HEK293 (cell line): ENCODE measurements around the gene MPV17L2.

Experiments
- CTCF ChIP-seq: fragments of 450-650 bp; formaldehyde crosslinking; IDR thresholded peaks from 2 replicates; pipeline ENCODE4 v1.5.1; 2016; ENCODE audit warnings: missing biosample characterization, missing genetic modification characterization
- FEZF1 ChIP-seq: fragments of 450-650 bp; formaldehyde crosslinking; IDR thresholded peaks from 2 replicates; pipeline ENCODE4 v1.5.1; 2016; ENCODE audit warnings: missing biosample characterization, missing genetic modification characterization
- KLF17 ChIP-seq: fragments of 450-650 bp; formaldehyde crosslinking; IDR thresholded peaks from 2 replicates; pipeline ENCODE4 v1.5.1; 2016; ENCODE audit warnings: missing biosample characterization, missing genetic modification characterization
- MYNN ChIP-seq: fragments of 450-650 bp; formaldehyde crosslinking; IDR thresholded peaks from 2 replicates; pipeline ENCODE4 v1.5.1; 2016; ENCODE audit warnings: missing biosample characterization, missing genetic modification characterization, borderline replicate concordance
- PRDM4 ChIP-seq: fragments of 450-650 bp; formaldehyde crosslinking; IDR thresholded peaks from 2 replicates; pipeline ENCODE4 v1.5.1; 2017; ENCODE audit warnings: missing biosample characterization, missing genetic modification characterization
- SCRT1 ChIP-seq: fragments of 450-650 bp; formaldehyde crosslinking; IDR thresholded peaks from 2 replicates; pipeline ENCODE4 v1.5.1; 2016; ENCODE audit warnings: missing biosample characterization, missing genetic modification characterization, borderline replicate concordance
- SP7 ChIP-seq: fragments of 450-650 bp; formaldehyde crosslinking; IDR thresholded peaks from 2 replicates; pipeline ENCODE4 v1.5.1; 2016; ENCODE audit warnings: missing biosample characterization, missing genetic modification characterization
- TSHZ1 ChIP-seq: fragments of 450-650 bp; formaldehyde crosslinking; IDR thresholded peaks from 2 replicates; pipeline ENCODE4 v1.5.1; 2016; ENCODE audit warnings: missing biosample characterization, missing genetic modification characterization, borderline replicate concordance
- ZBTB21 ChIP-seq: fragments of 450-650 bp; formaldehyde crosslinking; IDR thresholded peaks from 2 replicates; pipeline ENCODE4 v1.5.1; 2017; ENCODE audit warnings: missing biosample characterization, missing genetic modification characterization
- ZIC2 ChIP-seq: fragments of 450-650 bp; formaldehyde crosslinking; IDR thresholded peaks from 2 replicates; pipeline ENCODE4 v1.5.1; 2016; ENCODE audit warnings: missing biosample characterization, missing genetic modification characterization
- ZNF133 ChIP-seq: fragments of 450-650 bp; formaldehyde crosslinking; IDR thresholded peaks from 2 replicates; pipeline ENCODE4 v1.5.1; 2016; ENCODE audit warnings: missing biosample characterization, missing genetic modification characterization
- ZNF18 ChIP-seq: fragments of 450-650 bp; formaldehyde crosslinking; IDR thresholded peaks from 2 replicates; pipeline ENCODE4 v1.5.1; 2016; ENCODE audit warnings: missing biosample characterization, missing genetic modification characterization
- ZNF202 ChIP-seq: fragments of 450-650 bp; formaldehyde crosslinking; IDR thresholded peaks from 2 replicates; pipeline ENCODE4 v1.5.1; 2016; ENCODE audit warnings: missing biosample characterization, missing genetic modification characterization, borderline replicate concordance
- ZNF274 ChIP-seq, 2 experiments: fragments of 200-500 bp in 1 of 2; fragments of 450-650 bp in 1 of 2; sonication (Bioruptor generic) in 1 of 2; formaldehyde crosslinking in 1 of 2; IDR thresholded peaks; 2 replicates each; pipeline versions ENCODE4 v1.5.1 to v1.6.1; 2014 to 2016; ENCODE audit warnings: borderline replicate concordance in 1 of 2, inconsistent platforms in 1 of 2, low read length in 1 of 2, missing biosample characterization in 1 of 2, missing genetic modification characterization in 1 of 2
- ZNF292 ChIP-seq: fragments of 450-650 bp; formaldehyde crosslinking; IDR thresholded peaks from 2 replicates; pipeline ENCODE4 v1.5.1; 2016; ENCODE audit warnings: low read depth, missing biosample characterization, missing genetic modification characterization, borderline replicate concordance
- ZNF311 ChIP-seq: fragments of 450-650 bp; formaldehyde crosslinking; IDR thresholded peaks from 2 replicates; pipeline ENCODE4 v1.5.1; 2017; ENCODE audit warnings: missing biosample characterization, missing genetic modification characterization, borderline replicate concordance
- ZNF335 ChIP-seq: fragments of 450-650 bp; formaldehyde crosslinking; conservative IDR thresholded peaks from 2 replicates; pipeline ENCODE4 v1.5.1; 2016; ENCODE audit warnings: missing biosample characterization, missing genetic modification characterization
- ZNF48 ChIP-seq: fragments of 450-650 bp; formaldehyde crosslinking; IDR thresholded peaks from 2 replicates; pipeline ENCODE4 v1.5.1; 2016; ENCODE audit warnings: missing biosample characterization, missing genetic modification characterization
- ZNF513 ChIP-seq: fragments of 450-650 bp; IDR thresholded peaks from 2 replicates; pipeline ENCODE4 v1.5.1; 2018; ENCODE audit warnings: missing biosample characterization, missing genetic modification characterization
- ZNF549 ChIP-seq: fragments of 450-650 bp; IDR thresholded peaks from 2 replicates; pipeline ENCODE4 v1.5.1; 2018; ENCODE audit warnings: missing biosample characterization, missing genetic modification characterization, mild to moderate bottlenecking, inconsistent platforms, moderate library complexity
- ZNF560 ChIP-seq: fragments of 450-650 bp; formaldehyde crosslinking; IDR thresholded peaks from 2 replicates; pipeline ENCODE4 v1.5.1; 2017; ENCODE audit warnings: missing biosample characterization, missing genetic modification characterization, borderline replicate concordance
- ZNF571 ChIP-seq: fragments of 450-650 bp; formaldehyde crosslinking; IDR thresholded peaks from 2 replicates; pipeline ENCODE4 v1.5.0; 2017; ENCODE audit warnings: missing biosample characterization, missing genetic modification characterization
- ZNF596 ChIP-seq: fragments of 450-650 bp; IDR thresholded peaks from 2 replicates; pipeline ENCODE4 v1.5.0; 2018; ENCODE audit warnings: missing biosample characterization, mild to moderate bottlenecking, missing genetic modification characterization, moderate library complexity
- ZNF660 ChIP-seq: fragments of 450-650 bp; IDR thresholded peaks from 2 replicates; pipeline ENCODE4 v1.5.1; 2018; ENCODE audit warnings: missing biosample characterization, mild to moderate bottlenecking, missing genetic modification characterization
- ZNF701 ChIP-seq: fragments of 450-650 bp; formaldehyde crosslinking; IDR thresholded peaks from 2 replicates; pipeline ENCODE4 v1.5.1; 2016; ENCODE audit warnings: missing biosample characterization, missing genetic modification characterization
- ZNF777 ChIP-seq: fragments of 450-650 bp; formaldehyde crosslinking; IDR thresholded peaks from 2 replicates; pipeline ENCODE4 v1.5.1; 2017; ENCODE audit warnings: missing biosample characterization, missing genetic modification characterization, borderline replicate concordance

The MPV17L2 gene

GRCh38 chr19:18173572-18174288 lies 19.3 kb upstream of the MPV17L2 start, which contains the start of gene IFI30 (continued):
- TF ChIP-seq TSHZ1 (no peak), ZNF335 (tag by site-specific recombination) (peak; percentile 99), ZNF292 (tag by site-specific recombination) (no peak), FEZF1 (tag by site-specific recombination) (no peak), ZNF18 (tag by site-specific recombination) (no peak), ZNF777 (tag by site-specific recombination) (no peak), ZIC2 (tag by site-specific recombination) (peak; percentile 73), PRDM4 (tag by site-specific recombination) (no peak), SP7 (tag by site-specific recombination) (peak; percentile 75), ZNF311 (tag by site-specific recombination) (no peak), ZNF549 (tag by site-specific recombination) (no peak), ZNF571 (tag by site-specific recombination) (no peak), SCRT1 (tag by site-specific recombination) (no peak), ZNF560 (tag by site-specific recombination) (no peak), ZNF48 (tag by site-specific recombination) (no peak), ZNF274 (IDR thresholded peaks at IDR 0.05; ENCODE audit: low read length) (no peak), ZNF274 (tag by site-specific recombination; IDR thresholded peaks at IDR 0.05; ENCODE audit: borderline replicate concordance) (no peak), ZNF513 (tag by site-specific recombination) (no peak), ZNF701 (tag by site-specific recombination) (no peak), ZNF202 (tag by site-specific recombination) (no peak), ZNF660 (tag by site-specific recombination) (no peak; the same call in 1 of the 2 replicates), MYNN (tag by site-specific recombination) (no peak), ZNF133 (tag by site-specific recombination) (0 out of 2 replicates have a peak, but pooled peaks have one; percentile 18), CTCF (peak; percentile 30; the same call in 1 of the 2 replicates), KLF17 (tag by site-specific recombination) (no peak; the same call in 1 of the 2 replicates), ZBTB21 (no peak), ZNF596 (tag by site-specific recombination) (no peak)
